ENCODE measurements around the gene ABCA4. TPM values are rescaled to one million over a fixed set of nuclear protein-coding genes. Genes with fewer than 3 reads are reported as not detected.

ABCA4 gene
- total RNA-seq, 2 donors from 2014 or later = 0.41 to 0.85 TPM

DNA sequence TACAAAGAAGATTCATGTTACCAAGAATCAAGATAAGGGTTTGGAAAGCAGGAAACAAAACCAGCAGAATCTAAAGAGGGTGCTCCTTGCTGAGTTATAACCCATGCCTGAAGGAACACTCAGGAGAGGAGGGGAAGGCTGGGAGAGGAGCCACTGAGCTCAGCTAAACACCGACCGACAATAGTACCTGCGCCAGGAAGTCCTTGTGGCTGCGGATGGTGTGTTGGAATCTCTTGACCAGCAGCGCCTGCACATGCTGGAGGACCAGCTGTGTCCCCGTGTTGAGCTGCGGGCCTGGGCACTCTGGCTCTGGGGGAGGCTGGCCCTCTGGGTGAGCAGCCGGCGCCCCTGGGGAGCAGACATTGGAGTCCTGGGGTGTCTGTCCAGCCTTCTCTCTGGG, 89.4 kb downstream of the ABCA4 start:
- 91% methylated on average over 9 of the region's 9 CpGs for WGBS
- H3K27ac ChIP-seq = no peak overlapping the region
- intact Hi-C loops (cut with DNase I) = no loop called here
- H3K4me3 ChIP-seq = no peak overlapping the region
- TF ChIP-seq POLR2A (IDR thresholded peaks at IDR 0.05) = no peak
- TF ChIP-seq, protein P1, sequence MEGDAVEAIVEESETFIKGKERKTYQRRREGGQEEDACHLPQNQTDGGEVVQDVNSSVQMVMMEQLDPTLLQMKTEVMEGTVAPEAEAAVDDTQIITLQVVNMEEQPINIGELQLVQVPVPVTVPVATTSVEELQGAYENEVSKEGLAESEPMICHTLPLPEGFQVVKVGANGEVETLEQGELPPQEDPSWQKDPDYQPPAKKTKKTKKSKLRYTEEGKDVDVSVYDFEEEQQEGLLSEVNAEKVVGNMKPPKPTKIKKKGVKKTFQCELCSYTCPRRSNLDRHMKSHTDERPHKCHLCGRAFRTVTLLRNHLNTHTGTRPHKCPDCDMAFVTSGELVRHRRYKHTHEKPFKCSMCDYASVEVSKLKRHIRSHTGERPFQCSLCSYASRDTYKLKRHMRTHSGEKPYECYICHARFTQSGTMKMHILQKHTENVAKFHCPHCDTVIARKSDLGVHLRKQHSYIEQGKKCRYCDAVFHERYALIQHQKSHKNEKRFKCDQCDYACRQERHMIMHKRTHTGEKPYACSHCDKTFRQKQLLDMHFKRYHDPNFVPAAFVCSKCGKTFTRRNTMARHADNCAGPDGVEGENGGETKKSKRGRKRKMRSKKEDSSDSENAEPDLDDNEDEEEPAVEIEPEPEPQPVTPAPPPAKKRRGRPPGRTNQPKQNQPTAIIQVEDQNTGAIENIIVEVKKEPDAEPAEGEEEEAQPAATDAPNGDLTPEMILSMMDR (IDR thresholded peaks at IDR 0.05) = no peak
- TF ChIP-seq POLR2AphosphoS5 (IDR thresholded peaks at IDR 0.05) = no peak
- no peaks in the 10 kb centered on the region for H3K36me3 ChIP-seq
- no peak for DNase-seq (ENCODE audit: low spot score)
- H3K4me1 ChIP-seq (replicated peaks) = peaks cover 7% of the 10 kb centered on the region
- H3K27me3 ChIP-seq (replicated peaks; ENCODE audit: insufficient read depth) = no peaks in the 10 kb centered on the region
- H3K9me3 ChIP-seq = no peaks in the 10 kb centered on the region

DNA sequence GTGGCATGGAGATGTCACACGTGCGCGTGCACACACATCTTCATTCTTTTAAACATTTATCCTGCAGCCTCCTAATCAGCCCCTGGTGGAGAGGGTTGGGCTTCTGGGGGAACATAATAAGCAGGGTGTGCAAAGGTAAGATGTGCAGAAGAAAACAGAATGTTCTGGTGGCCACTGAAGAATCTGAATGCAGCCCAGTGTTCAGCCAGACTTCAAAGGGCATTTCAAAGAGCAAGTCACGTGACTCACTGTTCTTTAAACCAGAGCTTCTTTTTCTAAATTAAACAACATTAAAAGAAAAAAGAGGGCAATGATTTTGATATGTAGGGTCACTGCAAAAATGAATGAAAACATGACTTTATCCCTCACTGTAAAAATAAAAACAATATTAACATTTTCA, 89.8 kb downstream of the ABCA4 start:
- intact Hi-C loops (cut with DNase I) = no loop called here
- 80% methylated on average over 4 of the region's 4 CpGs for WGBS
- TF ChIP-seq POLR2A (IDR thresholded peaks at IDR 0.05) (no peak), POLR2AphosphoS5 (IDR thresholded peaks at IDR 0.05) (no peak)
- TF ChIP-seq, protein P1 (IDR thresholded peaks at IDR 0.05) = no peak
- H3K4me3 ChIP-seq = no peak overlapping the region
- no peak for DNase-seq (ENCODE audit: low spot score)
- peaks cover 3% of the 10 kb centered on the region for H3K4me1 ChIP-seq (replicated peaks)
- no peaks in the 10 kb centered on the region for H3K9me3 ChIP-seq
- no peak overlapping the region for H3K27ac ChIP-seq
- H3K27me3 ChIP-seq (replicated peaks; ENCODE audit: insufficient read depth) = no peaks in the 10 kb centered on the region
- H3K36me3 ChIP-seq = no peaks in the 10 kb centered on the region

DNA sequence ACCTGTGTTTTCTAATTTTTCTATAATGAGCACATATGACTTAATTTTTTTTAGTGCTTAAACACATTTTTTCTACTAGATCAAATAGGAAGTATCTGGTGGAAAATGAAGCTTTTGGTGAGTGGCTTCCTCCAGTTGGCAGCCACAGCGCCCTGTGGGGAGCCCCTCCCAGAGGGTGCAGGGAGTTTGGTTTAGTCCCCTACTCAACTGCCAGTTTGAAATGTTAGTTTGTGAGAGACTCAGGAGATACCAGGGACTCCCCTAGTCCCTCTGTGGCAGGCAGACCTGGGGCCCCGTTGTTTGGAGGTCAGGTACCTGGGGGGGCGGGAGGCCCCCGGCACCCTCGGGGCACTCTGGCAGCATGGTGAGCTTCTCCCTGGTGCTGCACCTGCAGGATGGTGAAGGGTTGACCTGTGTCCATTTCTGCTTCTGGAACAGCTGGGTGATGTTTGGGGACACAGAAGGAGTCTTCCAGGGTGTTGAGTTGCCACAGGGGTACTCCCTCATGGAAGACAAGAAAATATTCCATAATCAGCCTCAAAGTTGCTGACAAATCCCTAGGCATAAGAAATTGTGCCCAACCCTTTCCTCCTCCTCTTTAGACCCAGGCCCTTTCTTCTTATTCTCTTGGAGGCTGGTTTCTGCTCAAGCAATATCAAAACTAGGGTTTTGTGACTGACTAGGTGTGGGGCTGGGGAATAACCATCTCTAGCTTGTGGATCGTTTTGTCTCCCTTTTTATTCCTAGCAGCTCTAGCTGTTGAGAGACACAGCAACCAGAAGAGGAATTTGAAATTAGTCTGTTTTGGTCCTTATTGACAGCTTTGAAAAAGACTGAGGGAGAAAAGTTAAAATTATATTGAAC, 91.6 kb downstream of the ABCA4 start:
- Histone ChIP-seq H3K4me3 (no peak overlapping the region), H3K9me3 (no peaks in the 10 kb centered on the region), H3K27ac (no peak overlapping the region), H3K36me3 (no peaks in the 10 kb centered on the region), H3K27me3 (replicated peaks; ENCODE audit: insufficient read depth) (no peaks in the 10 kb centered on the region), H3K4me1 (replicated peaks) (no peaks in the 10 kb centered on the region)
- TF ChIP-seq POLR2A (IDR thresholded peaks at IDR 0.05) = no peak
- TF ChIP-seq, protein P1 (IDR thresholded peaks at IDR 0.05) = no peak
- no peak for TF ChIP-seq POLR2AphosphoS5 (IDR thresholded peaks at IDR 0.05)
- 79% methylated on average over 6 of the region's 6 CpGs for WGBS
- no peak for DNase-seq (ENCODE audit: low spot score)
- intact Hi-C loops (cut with DNase I) = loop anchor here (10.0 kb wide), 1 partner anchor 435 kb away; no protein-coding TSS in a partner anchor

DNA sequence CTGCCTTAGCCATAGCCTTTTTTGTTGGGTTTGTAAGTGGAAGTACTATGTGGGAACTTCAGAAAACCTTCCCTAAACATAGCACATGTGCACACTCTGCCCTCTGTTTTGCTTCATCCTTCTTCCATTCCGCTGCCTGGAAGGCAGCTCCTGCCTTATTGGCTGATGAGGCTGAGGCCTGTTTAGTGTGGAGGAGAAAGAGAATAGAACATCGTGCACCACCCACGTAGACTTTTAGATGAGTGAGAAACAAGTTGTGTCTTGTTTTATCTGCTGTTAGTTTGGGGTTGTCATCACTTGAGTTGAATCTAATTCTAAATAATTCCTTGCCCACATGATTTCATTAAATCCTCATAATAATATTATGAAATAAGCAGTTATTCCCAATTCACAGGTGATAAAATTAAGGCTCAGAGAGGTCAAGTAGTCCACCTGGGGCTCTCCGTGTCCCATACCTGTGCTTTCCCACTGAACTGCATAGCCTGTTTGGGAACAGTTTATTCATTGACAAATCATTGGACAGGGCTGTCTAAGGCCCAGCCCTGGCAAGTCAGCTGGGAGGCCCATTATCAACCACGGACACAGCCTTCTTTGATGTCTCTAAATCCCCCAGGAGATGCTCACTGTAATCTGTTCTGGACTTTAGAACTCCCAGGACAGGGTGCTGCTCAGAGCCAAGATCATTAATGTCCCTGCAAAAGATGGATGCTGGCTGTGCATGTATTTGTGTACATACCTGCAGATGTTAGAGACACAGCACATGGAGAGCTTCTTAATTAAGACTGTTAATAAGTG, 93.0 kb downstream of the ABCA4 start:
- no peaks in the 10 kb centered on the region for H3K9me3 ChIP-seq
- H3K27me3 ChIP-seq (replicated peaks; ENCODE audit: insufficient read depth) = no peaks in the 10 kb centered on the region
- H3K4me3 ChIP-seq = no peak overlapping the region
- no peaks in the 10 kb centered on the region for H3K4me1 ChIP-seq (replicated peaks)
- no peak overlapping the region for H3K27ac ChIP-seq
- TF ChIP-seq POLR2A (IDR thresholded peaks at IDR 0.05) (no peak), POLR2AphosphoS5 (IDR thresholded peaks at IDR 0.05) (no peak)
- TF ChIP-seq, protein P1 (IDR thresholded peaks at IDR 0.05) = no peak
- DNase-seq (ENCODE audit: low spot score) = no peak
- H3K36me3 ChIP-seq = no peaks in the 10 kb centered on the region
- intact Hi-C loops (cut with DNase I) = loop anchor here (10.0 kb wide), 1 partner anchor 437 kb away; no protein-coding TSS in a partner anchor
- 65% methylated on average over 5 of the region's 5 CpGs for WGBS
